H1 (cell line): ENCODE results near the gene PCNX1. TPM values are rescaled to one million over a fixed set of nuclear protein-coding genes. Genes with fewer than 3 reads are reported as not detected.

Experiments used
- CEBPB ChIP-seq: IDR thresholded peaks from 2 replicates; pipeline ENCODE4 v1.6.1; 2012; ENCODE audit warnings: low read depth, low read length
- CHD7 ChIP-seq: fragments of 300-600 bp; sonication (generic); IDR thresholded peaks from 2 replicates; pipeline ENCODE4 v1.7.1; 2012; ENCODE audit warnings: low read length, moderate library complexity, mild to moderate bottlenecking, inconsistent platforms; ENCODE audit not compliant: insufficient replicate concordance
- HDAC6 ChIP-seq: IDR thresholded peaks from one replicate; pipeline ENCODE4 v1.7.1; 2012; ENCODE audit warnings: low read depth, mild to moderate bottlenecking, inconsistent platforms, low read length, moderate library complexity
- POU5F1 ChIP-seq: IDR thresholded peaks from 2 replicates; pipeline ENCODE4 v1.6.1; 2011; ENCODE audit warnings: low read depth, mild to moderate bottlenecking, low read length, moderate library complexity
- SP1 ChIP-seq: IDR thresholded peaks from 2 replicates; pipeline ENCODE4 v1.6.1; 2011; ENCODE audit warnings: low read depth, low read length
- SUZ12 ChIP-seq: fragments of 200-600 bp; sonication (generic); IDR thresholded peaks from 2 replicates; pipeline ENCODE4 v1.6.1; 2012; ENCODE audit warnings: mild to moderate bottlenecking, inconsistent platforms, low read length, moderate library complexity, mixed read lengths
- TAF1 ChIP-seq: IDR thresholded peaks from 2 replicates; pipeline ENCODE4 v1.6.1; 2011; ENCODE audit warnings: mild to moderate bottlenecking, low read depth, low read length
- polyA plus RNA-seq, 7 experiments: library from polyadenylated mRNA; depleted of rRNA in 3 of 7; stranded (reverse) in 5 of 7; unstranded in 2 of 7; fragments of >200 nt in 5 of 7; fragments of 200-250 nt in 2 of 7; gene quantifications; 1 replicate in 5 of 7; 2 replicates in 1 of 7; 4 replicates in 1 of 7; pipeline versions ENCODE4 v1.2.1 to v1.2.3, GENCODE V29; 2011 to 2013; ENCODE audit warnings: missing spikeins in 2 of 7, mixed read lengths in 2 of 7
- total RNA-seq: library from RNA; stranded (reverse); fragmentation: NEBNext Ultra II Directional; extraction: Animal tissue kit (Norgen Biotek cat#: 25700); gene quantifications from 2 replicates; pipeline ENCODE4 v1.2.1, GENCODE V29; 2021

The PCNX1 gene
- total and polyA plus RNA-seq, 2 of the 8 experiments (the other 6 are each of a cell fraction or from before 2014, with no cell fraction given) = 37.7 to 53.2 TPM

DNA sequence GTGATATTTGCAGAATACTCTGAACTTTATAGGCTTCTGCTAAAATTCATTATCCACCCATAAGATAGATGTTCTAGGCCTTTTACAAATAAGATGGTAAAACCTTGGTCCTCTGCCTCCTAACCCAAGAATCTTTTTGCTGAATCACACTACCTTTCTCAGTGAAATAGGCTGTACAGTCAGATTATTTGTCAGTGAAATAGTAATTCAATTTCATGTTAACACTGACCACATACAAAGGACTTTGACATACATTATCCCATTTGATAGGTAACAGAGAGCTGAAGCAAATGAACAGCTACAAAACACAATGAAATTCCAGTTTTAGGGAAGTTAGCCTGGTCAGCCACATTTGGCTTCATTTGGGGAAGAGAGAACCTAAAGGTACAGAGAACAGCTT lies 141.1 kb downstream of the PCNX1 start (continued):
- TF ChIP-seq CHD7 (no peak), HDAC6 (no peak), SP1 (no peak), TAF1 (no peak), CEBPB (no peak), POU5F1 (no peak), SUZ12 (no peak)
